GM12873 (cell line): ENCODE results near the gene MAP2K6.

Experiments used
- TF ChIP-seq, protein P1 (sequence below): IDR thresholded peaks from 2 replicates; pipeline ENCODE4 v1.5.1; 2012; ENCODE audit warnings: low read depth, mild to moderate bottlenecking, moderate library complexity, low read length, control low read depth; ENCODE audit not compliant: insufficient read depth; ENCODE audit errors: missing control alignments

The MAP2K6 gene

DNA sequence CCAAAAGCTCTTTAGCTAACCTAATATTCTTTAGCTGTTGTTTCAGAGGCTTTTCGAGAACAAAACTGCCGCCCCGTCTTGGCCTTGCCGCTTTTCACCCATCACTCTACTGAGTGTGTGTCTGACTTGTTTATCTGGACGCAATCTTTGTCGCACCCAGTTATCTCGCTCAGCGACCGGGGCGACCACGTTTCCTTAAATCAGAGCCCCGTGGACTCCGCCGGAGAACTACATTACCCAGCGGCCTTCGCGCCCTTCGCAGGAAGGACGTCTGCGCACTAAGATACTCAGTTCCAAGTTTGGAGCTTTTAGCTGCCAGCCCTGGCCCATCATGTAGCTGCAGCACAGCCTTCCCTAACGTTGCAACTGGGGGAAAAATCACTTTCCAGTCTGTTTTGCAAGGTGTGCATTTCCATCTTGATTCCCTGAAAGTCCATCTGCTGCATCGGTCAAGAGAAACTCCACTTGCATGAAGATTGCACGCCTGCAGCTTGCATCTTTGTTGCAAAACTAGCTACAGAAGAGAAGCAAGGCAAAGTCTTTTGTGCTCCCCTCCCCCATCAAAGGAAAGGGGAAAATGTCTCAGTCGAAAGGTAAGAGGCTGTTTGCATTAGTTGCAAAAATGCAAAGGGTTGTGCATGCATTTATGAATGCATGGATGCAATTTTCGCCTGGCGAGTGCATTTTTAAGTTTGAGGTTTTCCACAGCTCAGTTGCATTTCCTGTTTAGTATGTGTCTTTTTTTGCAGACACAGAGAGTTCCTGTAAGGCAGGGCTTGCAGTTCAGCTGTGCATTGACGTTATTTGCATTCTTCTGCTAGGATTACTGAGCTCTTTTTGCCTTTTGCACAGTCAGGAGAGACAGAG, at the start of gene MAP2K6:
TSS of gene MAP2K6 (plus strand) at position 290 of the 867 bp plus-strand sequence. CDS start at position 578, 288 bp downstream.
- TF ChIP-seq, protein P1, sequence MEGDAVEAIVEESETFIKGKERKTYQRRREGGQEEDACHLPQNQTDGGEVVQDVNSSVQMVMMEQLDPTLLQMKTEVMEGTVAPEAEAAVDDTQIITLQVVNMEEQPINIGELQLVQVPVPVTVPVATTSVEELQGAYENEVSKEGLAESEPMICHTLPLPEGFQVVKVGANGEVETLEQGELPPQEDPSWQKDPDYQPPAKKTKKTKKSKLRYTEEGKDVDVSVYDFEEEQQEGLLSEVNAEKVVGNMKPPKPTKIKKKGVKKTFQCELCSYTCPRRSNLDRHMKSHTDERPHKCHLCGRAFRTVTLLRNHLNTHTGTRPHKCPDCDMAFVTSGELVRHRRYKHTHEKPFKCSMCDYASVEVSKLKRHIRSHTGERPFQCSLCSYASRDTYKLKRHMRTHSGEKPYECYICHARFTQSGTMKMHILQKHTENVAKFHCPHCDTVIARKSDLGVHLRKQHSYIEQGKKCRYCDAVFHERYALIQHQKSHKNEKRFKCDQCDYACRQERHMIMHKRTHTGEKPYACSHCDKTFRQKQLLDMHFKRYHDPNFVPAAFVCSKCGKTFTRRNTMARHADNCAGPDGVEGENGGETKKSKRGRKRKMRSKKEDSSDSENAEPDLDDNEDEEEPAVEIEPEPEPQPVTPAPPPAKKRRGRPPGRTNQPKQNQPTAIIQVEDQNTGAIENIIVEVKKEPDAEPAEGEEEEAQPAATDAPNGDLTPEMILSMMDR: no peak

DNA sequence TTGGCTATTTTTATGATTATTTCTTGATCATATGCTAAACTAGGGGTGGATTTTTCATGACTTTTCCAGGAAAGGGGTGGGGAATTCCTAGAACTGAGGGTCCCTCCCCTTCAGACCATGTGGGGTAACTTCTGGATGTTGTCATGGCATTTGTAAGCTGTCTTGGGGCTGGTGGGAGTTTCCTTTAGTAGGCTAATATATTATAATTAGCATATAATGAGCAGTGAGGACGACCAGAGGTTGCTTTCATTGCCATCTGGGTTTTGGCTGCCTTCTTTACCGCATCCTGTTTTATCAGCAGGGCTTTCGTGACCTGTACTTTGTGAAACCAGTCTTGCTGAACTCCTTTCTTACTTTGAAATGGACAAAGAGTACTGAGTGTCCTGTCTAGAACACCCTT, 47.2 kb upstream of the MAP2K6 start:
- TF ChIP-seq, protein P1: no peak

DNA sequence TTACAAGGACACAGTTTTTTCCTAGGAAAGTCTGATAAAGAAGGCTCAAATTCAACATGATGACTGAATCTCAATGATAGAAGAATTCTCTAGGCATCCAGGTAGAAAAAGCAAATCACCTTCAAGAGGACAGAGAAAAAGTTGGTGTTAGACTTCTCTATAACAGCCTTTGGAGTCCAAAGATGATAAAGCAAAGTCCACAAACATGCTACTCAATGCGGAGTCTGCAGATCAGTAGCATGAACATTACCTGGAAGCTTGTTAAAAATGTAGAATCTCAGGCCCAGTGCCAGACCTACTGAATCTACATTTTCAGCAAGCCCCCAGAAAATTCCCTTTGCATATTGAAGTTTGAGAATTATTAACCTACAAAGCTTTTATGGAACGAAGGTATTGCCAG, 41.4 kb upstream of the MAP2K6 start:
- TF ChIP-seq, protein P1: no peak

DNA sequence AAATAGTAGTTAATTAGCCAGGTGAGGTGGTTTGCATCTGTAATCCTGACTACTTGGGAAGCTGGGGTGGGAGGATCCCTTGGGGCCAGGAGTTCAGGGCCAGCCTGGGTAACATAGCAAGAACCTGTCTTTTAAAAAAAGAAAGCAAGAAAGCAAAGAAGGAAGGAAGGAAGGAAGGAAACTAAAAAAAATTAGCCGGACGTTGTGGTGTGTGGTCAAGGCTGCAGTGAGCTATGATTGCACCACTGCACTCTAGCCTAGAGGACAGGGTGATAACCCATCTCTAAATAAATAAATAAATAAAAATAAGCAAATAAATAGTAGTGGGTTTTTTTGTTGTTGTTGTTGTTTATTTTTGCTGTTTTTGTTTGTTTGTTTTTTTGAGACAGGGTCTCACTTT, 39.3 kb upstream of the MAP2K6 start:
- TF ChIP-seq, protein P1: no peak

DNA sequence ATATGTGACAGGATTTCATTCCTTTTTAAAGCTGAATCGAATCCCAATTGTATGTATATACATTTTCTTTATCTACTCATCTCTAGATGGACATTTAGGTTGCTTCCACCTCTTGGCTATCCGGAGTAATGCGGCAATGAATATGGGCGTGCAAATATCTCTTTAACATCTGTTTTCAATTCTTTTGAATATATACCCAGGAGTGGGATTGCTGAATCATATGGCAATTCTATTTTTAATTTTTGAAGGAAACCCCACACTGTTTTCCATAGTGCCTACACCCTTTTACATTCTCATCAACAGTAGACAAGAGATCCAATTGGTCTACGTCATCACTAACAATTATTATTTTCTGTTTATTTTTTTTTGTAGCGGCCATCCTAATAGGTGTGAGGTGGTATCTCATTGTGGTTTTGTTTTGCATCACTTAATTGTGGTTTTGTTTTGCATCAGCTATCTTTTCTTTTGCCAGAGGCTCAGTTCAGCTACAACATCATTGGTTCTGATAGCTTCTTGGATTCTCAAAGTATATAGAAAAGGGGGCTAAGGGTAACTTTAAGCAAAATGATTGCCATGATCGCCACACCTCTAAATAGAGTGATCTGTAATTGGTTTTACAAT, 25.6 kb upstream of the MAP2K6 start:
- TF ChIP-seq, protein P1: no peak

DNA sequence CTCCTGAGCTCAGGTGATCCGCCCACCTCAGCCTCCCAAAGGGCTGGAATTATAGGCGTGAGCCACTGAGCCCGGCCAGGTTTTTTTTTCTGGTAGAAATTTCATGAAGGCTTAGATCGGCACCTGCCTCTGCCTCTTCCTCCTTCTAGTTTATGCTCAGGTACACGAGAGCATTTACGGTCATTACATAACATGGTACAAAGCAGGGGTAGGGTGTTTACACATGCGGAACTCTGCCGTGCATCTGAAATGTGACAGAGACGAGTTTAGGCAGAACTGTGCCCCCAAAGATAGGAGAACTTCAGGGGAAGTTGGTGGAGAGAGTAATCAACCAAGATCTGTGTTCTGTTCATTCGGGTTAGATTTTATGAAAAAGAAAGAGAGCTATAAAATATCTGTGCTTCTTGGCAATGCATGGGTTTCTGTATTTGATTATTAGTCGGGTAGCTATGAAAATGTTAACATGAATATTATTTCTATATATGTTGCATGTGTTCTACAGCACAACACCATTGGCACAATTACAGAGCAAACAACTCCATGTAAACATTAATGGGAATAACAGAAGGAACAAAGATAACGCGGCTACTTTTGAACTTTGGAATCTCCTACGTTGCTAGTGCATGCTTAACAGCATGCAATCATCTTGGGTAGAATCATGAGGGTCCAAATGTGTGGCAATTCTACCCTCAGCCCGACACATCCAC, 23.5 kb upstream of the MAP2K6 start:
- TF ChIP-seq, protein P1: no peak

DNA sequence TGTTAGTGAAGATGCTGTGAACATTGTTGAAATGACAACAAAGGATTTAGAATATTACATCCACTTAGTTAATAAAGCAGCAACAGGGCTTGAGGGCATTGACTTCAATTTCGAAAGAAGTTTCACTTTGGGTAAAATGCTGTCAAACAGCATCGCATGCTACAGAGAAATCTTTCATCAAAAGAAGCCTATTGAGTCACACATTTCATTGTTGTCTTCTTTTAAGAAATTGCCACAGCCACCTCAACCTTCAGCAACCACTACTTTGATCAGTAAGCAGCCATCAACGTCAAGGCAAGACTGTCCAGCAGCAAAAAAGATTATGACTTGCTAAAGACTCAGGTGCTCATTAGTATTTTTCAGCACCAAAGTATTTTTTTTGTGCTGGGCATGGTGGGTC, 13.2 kb upstream of the MAP2K6 start:
- TF ChIP-seq, protein P1: no peak
